Fibroblast of lung (primary cell): ENCODE measurements around the gene KCNK5.

Source experiments
- EZH2 ChIP-seq: IDR thresholded peaks from 2 replicates; pipeline ENCODE4 v1.5.1; 2012; ENCODE audit warnings: low read length, control low read depth, mild to moderate bottlenecking; ENCODE audit errors: missing control alignments
- TF ChIP-seq, protein P1 (sequence below), 2 donors: IDR thresholded peaks in 1 of 2; conservative IDR thresholded peaks in 1 of 2; 1 replicate in 1 of 2; 2 replicates in 1 of 2; pipeline ENCODE4 v1.5.1; 2011 to 2012; ENCODE audit warnings: low read length in 2 of 2, control low read depth in 1 of 2, inconsistent platforms in 1 of 2, low read depth in 1 of 2, mild to moderate bottlenecking in 1 of 2

- TF ChIP-seq, protein P1, sequence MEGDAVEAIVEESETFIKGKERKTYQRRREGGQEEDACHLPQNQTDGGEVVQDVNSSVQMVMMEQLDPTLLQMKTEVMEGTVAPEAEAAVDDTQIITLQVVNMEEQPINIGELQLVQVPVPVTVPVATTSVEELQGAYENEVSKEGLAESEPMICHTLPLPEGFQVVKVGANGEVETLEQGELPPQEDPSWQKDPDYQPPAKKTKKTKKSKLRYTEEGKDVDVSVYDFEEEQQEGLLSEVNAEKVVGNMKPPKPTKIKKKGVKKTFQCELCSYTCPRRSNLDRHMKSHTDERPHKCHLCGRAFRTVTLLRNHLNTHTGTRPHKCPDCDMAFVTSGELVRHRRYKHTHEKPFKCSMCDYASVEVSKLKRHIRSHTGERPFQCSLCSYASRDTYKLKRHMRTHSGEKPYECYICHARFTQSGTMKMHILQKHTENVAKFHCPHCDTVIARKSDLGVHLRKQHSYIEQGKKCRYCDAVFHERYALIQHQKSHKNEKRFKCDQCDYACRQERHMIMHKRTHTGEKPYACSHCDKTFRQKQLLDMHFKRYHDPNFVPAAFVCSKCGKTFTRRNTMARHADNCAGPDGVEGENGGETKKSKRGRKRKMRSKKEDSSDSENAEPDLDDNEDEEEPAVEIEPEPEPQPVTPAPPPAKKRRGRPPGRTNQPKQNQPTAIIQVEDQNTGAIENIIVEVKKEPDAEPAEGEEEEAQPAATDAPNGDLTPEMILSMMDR (conservative IDR thresholded peaks at IDR 0.05 in 1 of 2, IDR thresholded peaks at IDR 0.05 in 1 of 2; ENCODE audit: low read depth in 1 of 2, low read length in 2 of 2), result no peak
- TF ChIP-seq EZH2, result no peak
Measured at GRCh38 chr6:39228111-39228971, 934 bp downstream of the KCNK5 start.
